ENCODE measurements around the gene HPSE2.

The HPSE2 gene

GRCh38 chr10:98619446-98619845 is 616.2 kb downstream of the HPSE2 start:
- no peak for TF ChIP-seq CTCF (conservative IDR thresholded peaks at IDR 0.05; ENCODE audit: low read length)
- no peak overlapping the region for H3K4me3 ChIP-seq (ENCODE audit: low read length)
- DNase-seq (ENCODE audit: low read depth) = peak; percentile 5

- no peak for DNase-seq (ENCODE audit: low read depth)
- no peak overlapping the region for H3K4me3 ChIP-seq (ENCODE audit: low read length)
- no peak for TF ChIP-seq CTCF (conservative IDR thresholded peaks at IDR 0.05; ENCODE audit: low read length)
These were observed 617.6 kb downstream of the HPSE2 start for GRCh38 chr10:98617906-98618520.

GRCh38 chr10:98613446-98613845 is 622.2 kb downstream of the HPSE2 start:
- TF ChIP-seq CTCF (conservative IDR thresholded peaks at IDR 0.05; ENCODE audit: low read length) = no peak
- no peak for DNase-seq (ENCODE audit: low read depth)

GRCh38 chr10:98611436-98611835 is 624.2 kb downstream of the HPSE2 start:
- H3K4me3 ChIP-seq (ENCODE audit: low read length) = no peak overlapping the region
- peak; percentile 56 for DNase-seq (ENCODE audit: low read depth)
- TF ChIP-seq CTCF (conservative IDR thresholded peaks at IDR 0.05; ENCODE audit: low read length) = no peak

More at GRCh38 chr10:98613446-98613845, 622.2 kb downstream of the HPSE2 start:
- no peak overlapping the region for H3K4me3 ChIP-seq (ENCODE audit: low read length)

GRCh38 chr10:98610836-98611235 is 624.8 kb downstream of the HPSE2 start:
- no peak for TF ChIP-seq CTCF (conservative IDR thresholded peaks at IDR 0.05; ENCODE audit: low read length)
- DNase-seq (ENCODE audit: low read depth) = no peak

GRCh38 chr10:98610301-98610700 is 625.4 kb downstream of the HPSE2 start:
- H3K4me3 ChIP-seq (ENCODE audit: low read length) = no peak overlapping the region
- DNase-seq (ENCODE audit: low read depth) = no peak
- TF ChIP-seq CTCF (conservative IDR thresholded peaks at IDR 0.05; ENCODE audit: low read length) = no peak

More at GRCh38 chr10:98610836-98611235, 624.8 kb downstream of the HPSE2 start:
- H3K4me3 ChIP-seq (ENCODE audit: low read length) = no peak overlapping the region

- no peak for TF ChIP-seq CTCF (conservative IDR thresholded peaks at IDR 0.05; ENCODE audit: low read length)
- no peak for DNase-seq (ENCODE audit: low read depth)
These were observed 626.4 kb downstream of the HPSE2 start for GRCh38 chr10:98609265-98609664.

More at GRCh38 chr10:98609265-98609664, 626.4 kb downstream of the HPSE2 start:
- H3K4me3 ChIP-seq (ENCODE audit: low read length) = no peak overlapping the region
